HepG2 (cell line): Measurements from ENCODE around the gene WDR27. TPM values are rescaled to one million over a fixed set of nuclear protein-coding genes. Genes with fewer than 3 reads are reported as not detected.

ENCODE experiments used
- ARID4A ChIP-seq: sonication (generic); formaldehyde crosslinking; IDR thresholded peaks from 2 replicates; pipeline ENCODE4 v1.5.0; 2020; ENCODE audit warnings: mild to moderate bottlenecking, missing genetic modification reagents, borderline replicate concordance
- CEBPZ ChIP-seq: IDR thresholded peaks from 2 replicates; pipeline ENCODE4 v1.6.1; 2012; ENCODE audit warnings: low read length, improper control_type of control experiment
- KDM4B ChIP-seq: sonication (generic); formaldehyde crosslinking; IDR thresholded peaks from 2 replicates; pipeline ENCODE4 v1.4.0; 2020; ENCODE audit warnings: missing genetic modification reagents
- XBP1 ChIP-seq: sonication (generic); formaldehyde crosslinking; IDR thresholded peaks from 2 replicates; pipeline ENCODE4 v1.5.0; 2020; ENCODE audit warnings: missing genetic modification reagents
- ZNF549 ChIP-seq: sonication (generic); formaldehyde crosslinking; IDR thresholded peaks from 2 replicates; pipeline ENCODE4 v1.5.0; 2020; ENCODE audit warnings: missing genetic modification reagents
- polyA plus RNA-seq, 8 experiments: library from polyadenylated mRNA; depleted of rRNA in 3 of 8; stranded (reverse) in 7 of 8; unstranded in 1 of 8; fragments of >200 nt; fragmentation: Illumina TruSeq in 4 of 8; extraction: Trizol in 4 of 8; gene quantifications; 2 replicates each; pipeline versions ENCODE4 v1.2.1 to v1.2.3, GENCODE V29; 2011 to 2016; ENCODE audit warnings: low read depth in 4 of 8, missing spikeins in 1 of 8, mixed read lengths in 1 of 8; ENCODE audit not compliant: insufficient read depth in 1 of 8
- total RNA-seq, 5 experiments: library from RNA; depleted of rRNA; stranded (reverse); fragments of >200 nt; fragmentation: Illumina TruSeq; extraction: Trizol; gene quantifications; 2 replicates each; pipeline ENCODE4 v1.2.3, GENCODE V29; 2016; ENCODE audit warnings: low read depth in 1 of 5
- TF ChIP-seq, protein P1 (sequence below): sonication (generic); formaldehyde crosslinking; IDR thresholded peaks from 2 replicates; pipeline ENCODE4 v1.4.0; 2020; ENCODE audit warnings: missing genetic modification reagents, borderline replicate concordance

WDR27 gene
- total and polyA plus RNA-seq, 2 of the 13 experiments (the other 11 are each of a cell fraction or from before 2014, with no cell fraction given) = 34.1 to 80.3 TPM

- TF ChIP-seq, protein P1, sequence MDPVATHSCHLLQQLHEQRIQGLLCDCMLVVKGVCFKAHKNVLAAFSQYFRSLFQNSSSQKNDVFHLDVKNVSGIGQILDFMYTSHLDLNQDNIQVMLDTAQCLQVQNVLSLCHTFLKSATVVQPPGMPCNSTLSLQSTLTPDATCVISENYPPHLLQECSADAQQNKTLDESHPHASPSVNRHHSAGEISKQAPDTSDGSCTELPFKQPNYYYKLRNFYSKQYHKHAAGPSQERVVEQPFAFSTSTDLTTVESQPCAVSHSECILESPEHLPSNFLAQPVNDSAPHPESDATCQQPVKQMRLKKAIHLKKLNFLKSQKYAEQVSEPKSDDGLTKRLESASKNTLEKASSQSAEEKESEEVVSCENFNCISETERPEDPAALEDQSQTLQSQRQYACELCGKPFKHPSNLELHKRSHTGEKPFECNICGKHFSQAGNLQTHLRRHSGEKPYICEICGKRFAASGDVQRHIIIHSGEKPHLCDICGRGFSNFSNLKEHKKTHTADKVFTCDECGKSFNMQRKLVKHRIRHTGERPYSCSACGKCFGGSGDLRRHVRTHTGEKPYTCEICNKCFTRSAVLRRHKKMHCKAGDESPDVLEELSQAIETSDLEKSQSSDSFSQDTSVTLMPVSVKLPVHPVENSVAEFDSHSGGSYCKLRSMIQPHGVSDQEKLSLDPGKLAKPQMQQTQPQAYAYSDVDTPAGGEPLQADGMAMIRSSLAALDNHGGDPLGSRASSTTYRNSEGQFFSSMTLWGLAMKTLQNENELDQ (CRISPR knock-in tag) = no peak
- TF ChIP-seq ARID4A (no peak), CEBPZ (no peak), KDM4B (CRISPR knock-in tag) (no peak), ZNF549 (CRISPR knock-in tag) (no peak), XBP1 (CRISPR knock-in tag) (no peak)
Measured at GRCh38 chr6:169490246-169490641, 211.6 kb downstream of the WDR27 start (continued).
